Hepatocyte (in vitro differentiated cells): Measurements from ENCODE around the gene FOXA1.

Experiments
- CTCF ChIP-seq: fragments of 200-600 bp; sonication (generic); IDR thresholded peaks from 2 replicates; pipeline ENCODE4 v1.5.1; 2016; ENCODE audit warnings: antibody characterized with exemption, mild to moderate bottlenecking; ENCODE audit not compliant: poor library complexity
- EZH2 ChIP-seq: fragments of 200-600 bp; sonication (generic); IDR thresholded peaks from 2 replicates; pipeline ENCODE4 v1.6.1; 2016; ENCODE audit warnings: antibody characterized with exemption, mild to moderate bottlenecking, borderline replicate concordance
- EZH2phosphoT487 ChIP-seq: fragments of 200-600 bp; sonication (generic); IDR thresholded peaks from one replicate; pipeline ENCODE4 v1.6.1; 2018; ENCODE audit warnings: antibody characterized with exemption, mild to moderate bottlenecking, low read depth, moderate library complexity; ENCODE audit not compliant: unreplicated experiment, severe bottlenecking

- no peak for TF ChIP-seq CTCF
- no peak for TF ChIP-seq EZH2
- TF ChIP-seq EZH2phosphoT487 = peak; percentile 61
Observed at GRCh38 chr14:37590428-37591139, 4.5 kb downstream of the FOXA1 start.
